HG03378 (cell line): ENCODE results near the gene SLC9A5.

ENCODE experiments used
- ATAC-seq: cut with Tn5 transposase; IDR thresholded peaks from one replicate; pipeline ENCODE4 v1.9.1; 2021; ENCODE audit warnings: mild to moderate bottlenecking, moderate library complexity; ENCODE audit not compliant: unreplicated experiment

The SLC9A5 gene

DNA sequence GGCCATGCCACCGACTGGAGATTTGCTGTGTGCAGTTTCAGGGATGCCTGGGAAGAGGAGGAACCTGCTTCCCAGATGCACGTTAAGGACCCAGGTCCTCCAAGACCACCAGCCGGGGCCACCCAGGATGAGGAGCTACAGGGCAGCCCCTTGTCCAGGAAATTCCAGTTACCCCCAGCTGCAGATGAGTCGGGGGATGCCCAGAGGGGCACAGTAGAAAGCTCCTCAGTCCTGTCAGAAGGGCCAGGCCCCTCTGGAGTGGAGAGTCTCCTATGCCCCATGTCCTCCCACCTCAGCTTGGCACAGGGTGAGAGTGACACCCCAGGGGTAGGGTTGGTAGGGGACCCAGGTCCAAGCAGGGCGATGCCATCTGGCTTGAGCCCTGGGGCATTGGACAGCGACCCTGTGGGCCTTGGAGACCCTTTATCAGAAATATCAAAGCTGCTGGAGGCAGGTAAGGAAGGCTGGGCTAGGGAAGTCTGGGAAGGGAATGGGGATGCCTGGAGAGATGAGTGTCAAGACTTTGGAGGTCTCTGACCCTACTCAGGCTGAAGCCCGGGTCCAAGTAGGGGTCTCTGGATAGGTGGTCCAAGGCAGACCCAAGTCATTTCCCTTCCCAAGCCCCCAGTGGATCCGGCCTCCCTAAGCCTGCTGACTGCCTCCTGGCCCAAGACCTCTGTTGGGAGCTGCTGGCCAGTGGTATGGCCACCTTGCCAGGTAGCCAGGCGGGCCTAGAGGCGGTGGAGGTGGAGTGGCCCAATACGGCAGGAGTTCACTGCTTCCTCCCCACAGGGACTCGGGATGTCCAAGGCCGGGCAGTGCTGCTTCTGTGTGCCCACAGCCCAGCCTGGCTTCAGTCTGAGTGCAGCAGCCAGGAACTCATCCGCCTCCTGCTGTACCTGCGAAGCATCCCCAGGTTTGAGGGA lies 31.6 kb downstream of the SLC9A5 start:
- no peak for ATAC-seq

DNA sequence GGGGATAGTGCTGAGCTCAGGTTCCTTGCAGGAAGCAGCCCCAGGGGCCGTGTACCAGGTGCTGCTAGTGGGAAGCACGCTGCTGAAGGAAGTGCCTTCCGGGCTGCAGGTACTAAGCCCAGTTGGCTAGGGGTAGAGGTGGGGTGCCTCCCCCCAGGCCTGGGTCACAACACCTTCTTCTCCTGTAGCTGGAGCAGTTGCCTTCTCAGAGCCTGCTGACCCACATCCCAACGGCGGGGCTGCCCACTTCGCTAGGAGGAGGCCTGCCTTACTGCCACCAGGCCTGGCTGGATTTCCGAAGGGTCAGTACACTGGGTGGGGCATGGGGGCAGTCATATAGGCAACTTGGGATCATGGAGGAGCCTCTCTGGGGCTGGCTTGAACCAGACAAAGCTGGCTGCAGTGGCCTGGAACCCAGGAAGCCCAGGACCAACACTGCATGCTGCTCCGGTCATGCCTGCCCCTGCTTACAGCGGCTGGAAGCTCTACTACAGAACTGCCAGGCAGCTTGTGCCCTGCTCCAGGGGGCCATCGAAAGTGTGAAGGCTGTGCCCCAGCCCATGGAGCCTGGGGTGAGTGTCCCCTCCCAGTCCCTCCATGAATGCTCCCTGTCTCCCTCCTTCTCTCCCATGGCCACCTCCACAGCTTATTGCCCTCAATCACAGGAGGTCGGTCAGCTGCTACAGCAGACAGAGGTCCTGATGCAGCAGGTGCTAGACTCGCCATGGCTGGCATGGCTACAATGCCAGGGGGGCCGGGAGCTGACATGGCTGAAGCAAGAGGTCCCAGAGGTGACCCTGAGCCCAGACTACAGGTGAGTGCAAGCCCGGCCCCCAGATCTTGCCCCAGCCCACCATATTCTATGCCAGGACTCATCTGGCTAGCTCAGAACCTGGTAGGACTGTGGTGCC lies 33.0 kb downstream of the SLC9A5 start:
- no peak for ATAC-seq

DNA sequence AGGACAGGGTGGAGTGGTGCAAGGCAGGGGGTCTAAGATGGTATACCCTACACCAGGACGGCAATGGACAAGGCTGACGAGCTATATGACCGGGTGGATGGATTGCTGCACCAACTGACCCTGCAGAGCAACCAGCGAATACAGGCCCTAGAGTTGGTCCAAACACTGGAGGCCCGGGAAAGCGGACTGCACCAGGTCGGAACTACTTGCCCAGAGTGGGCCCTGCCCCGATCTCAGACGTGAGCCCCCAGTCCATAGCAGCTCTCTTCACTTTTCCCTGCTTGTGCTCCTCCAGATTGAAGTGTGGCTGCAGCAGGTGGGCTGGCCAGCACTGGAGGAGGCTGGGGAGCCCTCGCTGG lies 33.6 kb downstream of the SLC9A5 start:
- no peak for ATAC-seq

DNA sequence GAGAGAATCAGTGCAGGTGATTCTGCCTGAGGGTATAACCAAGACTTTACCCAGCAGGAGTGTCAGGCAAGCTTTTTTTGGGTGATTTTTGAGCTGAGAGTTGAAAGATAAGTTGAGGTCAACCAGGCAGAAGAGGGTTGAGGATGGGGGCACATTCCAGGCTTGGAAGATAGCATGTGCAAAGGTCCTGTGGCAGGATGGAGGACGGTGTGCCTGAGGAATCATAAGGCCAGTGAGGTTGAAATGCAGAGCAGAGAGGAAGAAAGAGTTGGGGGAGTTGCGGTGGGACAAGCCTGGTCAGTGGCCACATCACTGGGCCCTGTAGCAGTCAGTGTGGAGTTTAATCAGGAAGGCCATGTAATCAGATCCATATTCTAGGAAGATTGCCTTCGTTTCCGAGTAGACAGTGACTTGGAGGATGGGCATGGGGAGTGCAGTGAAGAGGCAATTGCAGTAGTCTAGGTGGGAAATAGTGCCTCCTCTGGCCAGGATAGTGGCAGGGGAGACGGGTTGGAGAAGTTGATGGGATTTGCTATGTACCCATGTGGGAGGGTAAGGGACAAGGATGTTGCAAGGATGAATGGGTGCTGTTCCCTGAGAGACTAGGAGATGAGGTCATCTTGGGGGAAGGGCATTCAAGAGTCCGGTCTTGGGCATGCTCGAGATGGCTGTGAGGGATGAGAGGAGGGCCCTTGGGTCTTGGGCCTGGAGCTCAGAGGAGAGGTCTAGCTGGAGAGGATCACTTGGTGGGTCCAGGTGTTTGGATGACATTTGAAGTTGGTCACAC lies 34.5 kb downstream of the SLC9A5 start:
- no peak for ATAC-seq

DNA sequence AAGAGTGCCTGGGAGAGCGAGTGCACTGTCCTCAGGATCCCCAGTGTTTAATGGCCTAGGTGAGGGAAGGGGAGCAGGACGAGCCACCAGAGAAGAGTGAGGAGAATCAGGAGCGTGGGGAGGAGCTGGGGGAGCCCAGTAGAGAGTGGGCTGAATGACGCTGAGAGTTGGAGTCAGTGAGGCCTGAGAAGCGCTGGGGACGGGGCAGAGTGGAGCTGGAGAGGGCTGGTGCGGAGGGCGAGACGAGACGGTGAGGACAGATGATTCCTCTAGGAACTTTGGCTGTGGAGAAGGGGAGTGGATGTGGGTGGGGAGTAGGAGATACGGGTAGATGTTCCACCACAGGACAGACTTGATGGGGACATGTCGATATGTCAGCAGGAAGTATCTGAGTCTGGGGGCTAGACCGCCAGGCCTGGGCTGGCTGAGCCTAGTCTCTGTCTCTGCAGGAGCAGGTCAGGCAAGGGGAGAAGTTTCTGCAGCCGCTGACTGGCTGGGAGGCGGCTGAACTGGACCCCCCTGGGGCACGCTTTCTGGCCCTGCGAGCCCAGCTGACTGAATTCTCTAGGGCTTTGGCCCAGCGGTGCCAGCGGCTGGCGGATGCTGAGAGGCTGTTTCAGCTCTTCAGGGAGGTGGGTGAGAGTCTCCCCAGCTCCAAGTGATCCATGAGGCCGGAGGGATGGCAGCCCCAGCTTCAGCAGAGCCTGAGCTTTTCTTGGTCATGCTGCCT lies 35.2 kb downstream of the SLC9A5 start:
- ATAC-seq, result no peak

DNA sequence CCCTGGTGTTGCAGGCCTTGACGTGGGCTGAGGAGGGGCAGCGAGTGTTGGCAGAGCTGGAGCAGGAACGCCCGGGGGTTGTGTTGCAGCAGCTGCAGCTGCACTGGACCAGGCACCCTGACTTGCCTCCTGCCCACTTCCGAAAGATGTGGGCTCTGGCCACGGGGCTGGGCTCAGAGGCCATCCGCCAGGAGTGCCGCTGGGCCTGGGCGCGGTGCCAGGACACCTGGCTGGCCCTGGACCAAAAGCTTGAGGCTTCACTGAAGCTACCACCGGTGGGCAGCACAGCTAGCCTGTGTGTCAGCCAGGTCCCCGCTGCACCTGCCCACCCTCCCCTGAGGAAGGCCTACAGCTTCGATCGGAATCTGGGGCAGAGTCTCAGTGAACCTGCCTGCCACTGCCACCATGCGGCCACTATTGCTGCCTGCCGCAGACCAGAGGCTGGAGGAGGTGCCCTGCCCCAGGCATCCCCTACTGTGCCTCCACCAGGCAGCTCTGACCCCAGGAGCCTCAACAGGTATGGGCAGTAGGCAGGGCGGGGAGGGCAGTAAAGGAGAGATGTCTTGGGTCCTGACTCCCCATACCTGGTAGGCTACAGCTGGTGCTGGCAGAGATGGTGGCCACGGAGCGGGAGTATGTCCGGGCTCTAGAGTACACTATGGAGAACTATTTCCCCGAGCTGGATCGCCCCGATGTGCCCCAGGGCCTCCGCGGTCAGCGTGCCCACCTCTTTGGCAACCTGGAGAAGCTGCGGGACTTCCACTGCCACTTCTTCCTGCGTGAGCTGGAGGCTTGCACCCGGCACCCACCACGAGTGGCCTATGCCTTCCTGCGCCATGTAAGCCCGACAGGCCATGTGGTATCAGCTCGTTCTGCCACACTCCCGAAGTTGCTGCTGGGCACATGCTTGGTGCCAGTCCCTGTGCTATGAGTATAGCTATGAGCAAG lies 36.2 kb downstream of the SLC9A5 start:
- ATAC-seq, result no peak

DNA sequence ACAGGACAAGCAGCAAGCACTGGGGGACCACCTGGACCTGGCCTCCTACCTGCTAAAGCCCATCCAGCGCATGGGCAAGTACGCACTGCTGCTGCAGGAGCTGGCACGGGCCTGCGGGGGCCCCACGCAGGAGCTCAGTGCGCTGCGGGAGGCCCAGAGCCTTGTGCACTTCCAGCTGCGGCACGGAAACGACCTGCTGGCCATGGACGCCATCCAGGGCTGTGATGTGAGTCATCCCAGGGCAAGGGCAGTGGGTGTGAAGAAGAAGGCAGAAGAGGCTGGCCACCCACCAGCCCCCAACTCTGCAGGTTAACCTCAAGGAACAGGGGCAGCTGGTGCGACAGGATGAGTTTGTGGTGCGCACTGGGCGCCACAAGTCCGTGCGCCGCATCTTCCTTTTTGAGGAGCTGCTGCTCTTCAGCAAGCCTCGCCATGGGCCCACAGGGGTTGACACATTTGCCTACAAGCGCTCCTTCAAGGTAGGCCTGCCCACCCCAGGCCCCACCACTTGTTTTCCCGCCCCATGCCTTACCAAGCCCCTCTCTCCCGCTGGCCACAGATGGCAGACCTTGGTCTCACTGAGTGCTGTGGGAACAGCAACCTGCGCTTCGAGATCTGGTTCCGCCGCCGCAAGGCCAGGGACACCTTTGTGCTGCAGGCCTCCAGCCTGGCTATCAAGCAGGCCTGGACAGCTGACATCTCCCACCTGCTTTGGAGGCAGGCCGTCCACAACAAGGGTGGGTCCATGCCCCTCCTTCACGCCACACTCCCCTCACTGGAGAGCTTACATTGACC lies 37.9 kb downstream of the SLC9A5 start:
- no peak for ATAC-seq

DNA sequence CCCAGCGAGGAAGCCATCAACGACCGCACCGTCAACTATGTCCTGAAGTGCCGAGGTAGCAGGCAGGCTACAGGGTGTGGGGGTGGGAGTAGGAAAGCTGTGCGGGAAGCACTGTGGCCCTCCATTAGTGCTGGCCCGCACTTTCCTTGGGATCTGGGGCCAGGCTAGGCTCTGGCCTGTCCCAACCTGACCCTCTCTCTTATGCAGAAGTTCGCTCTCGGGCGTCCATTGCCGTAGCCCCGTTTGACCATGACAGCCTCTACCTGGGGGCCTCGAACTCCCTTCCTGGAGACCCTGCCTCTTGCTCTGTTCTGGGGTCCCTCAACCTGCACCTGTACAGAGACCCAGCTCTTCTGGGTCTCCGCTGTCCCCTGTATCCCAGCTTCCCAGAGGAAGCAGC lies 39.2 kb downstream of the SLC9A5 start:
- ATAC-seq, result no peak

DNA sequence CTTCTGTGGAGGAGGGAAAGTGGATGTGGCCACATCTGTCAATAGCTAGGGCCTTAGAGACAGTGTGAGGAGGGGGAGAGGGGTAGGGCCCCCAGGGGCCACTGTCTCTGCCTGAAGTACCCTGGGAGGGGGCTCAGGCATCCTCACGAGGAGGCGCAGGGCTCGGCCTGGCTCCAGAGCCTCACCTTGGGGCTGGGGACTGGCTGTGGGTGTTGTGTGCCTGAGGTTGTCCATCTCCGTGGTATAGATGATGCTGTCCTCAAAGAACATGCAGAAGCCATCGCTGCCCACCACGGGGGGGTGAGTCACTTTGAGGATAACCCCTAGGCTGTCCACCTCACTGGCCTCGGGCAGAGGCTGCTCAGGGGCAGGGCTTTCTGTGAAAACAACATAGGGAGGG lies 42.7 kb downstream of the SLC9A5 start:
- no peak for ATAC-seq

DNA sequence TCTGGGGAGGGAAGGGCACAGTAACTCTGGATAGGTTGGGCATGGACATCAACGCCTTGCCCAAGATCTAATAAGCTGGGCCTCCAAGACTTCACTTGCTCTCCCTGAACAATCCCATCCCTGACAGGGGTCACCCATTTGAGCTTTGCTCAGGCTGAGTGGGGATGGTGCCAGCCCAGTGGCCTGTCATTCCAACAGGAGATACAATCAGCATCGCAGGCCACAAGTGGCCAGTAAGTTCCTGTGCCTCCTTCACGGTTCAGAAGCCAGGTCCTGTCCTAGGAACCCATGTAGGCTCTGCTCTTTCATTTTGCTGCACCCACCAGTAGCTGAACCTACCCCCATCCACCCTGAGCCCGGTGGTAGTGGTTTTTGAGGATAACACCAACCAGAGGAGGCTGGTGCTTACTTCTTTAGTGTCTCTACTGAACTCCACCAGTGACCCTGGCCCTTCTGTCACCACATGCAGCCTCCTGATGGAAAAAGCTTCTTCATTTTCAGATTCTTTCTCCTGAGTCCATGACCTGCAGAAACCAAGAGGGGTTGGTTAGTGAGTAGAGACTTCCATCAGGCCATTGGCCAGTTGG lies 45.5 kb downstream of the SLC9A5 start:
- no peak for ATAC-seq

DNA sequence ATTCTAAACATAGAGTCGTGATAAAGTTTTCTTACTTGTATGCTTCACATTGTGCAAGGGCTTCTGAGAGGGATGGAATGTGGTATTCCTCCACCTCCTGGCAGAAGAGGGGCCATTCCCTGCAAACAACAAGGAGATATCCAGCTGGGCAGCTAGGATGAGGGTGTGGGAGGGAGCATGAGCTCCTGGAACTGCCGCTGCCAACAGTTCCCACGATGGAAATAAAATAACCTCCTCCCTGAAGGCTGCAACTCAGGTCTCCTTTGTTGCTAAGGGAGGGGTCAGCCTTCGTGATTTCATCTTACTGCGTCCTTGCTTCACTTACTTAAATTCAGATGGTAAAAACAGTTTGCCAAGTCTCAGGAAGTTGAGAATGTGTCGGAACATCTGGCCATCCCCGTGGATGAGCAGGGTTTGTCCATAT lies 46.2 kb downstream of the SLC9A5 start:
- no peak for ATAC-seq

DNA sequence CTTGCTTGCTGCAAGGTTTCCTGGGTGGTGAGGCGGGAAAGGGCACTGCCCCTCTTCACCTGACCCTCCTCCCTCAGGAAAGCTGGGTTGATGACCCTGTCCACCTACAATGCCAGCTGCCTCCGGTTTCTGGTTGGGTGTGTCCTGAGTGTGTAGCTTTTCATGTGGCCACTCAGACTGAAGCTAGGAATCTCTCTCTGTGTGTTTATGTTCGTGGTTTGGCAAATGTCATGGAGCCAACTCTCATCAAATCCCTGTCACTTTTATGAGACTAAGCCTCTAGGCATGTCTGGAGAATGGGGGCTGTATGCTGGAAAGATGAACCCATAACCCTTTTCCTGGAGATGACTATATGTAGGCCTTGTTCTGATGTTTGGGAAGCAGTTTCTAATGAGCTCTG lies 47.6 kb downstream of the SLC9A5 start:
- no peak for ATAC-seq

DNA sequence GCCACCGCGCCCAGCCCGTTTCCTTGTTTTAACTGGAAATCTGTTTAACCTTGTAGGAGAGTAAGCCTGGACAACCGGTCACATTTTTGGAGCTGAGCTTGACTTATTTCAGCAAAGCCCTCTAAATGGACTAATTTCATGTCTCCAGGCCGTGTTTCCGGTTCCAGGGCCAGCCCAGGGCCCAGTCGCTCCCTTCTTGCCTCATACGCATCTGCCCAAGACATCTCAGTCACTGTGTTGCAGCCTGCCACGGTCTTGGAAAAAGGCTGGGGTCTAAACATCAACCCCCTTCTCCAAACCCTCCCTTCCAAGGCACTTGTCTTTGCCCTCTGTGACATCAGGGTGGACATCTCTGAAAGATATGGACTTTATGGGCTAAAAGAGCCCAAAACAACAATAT lies 49.5 kb downstream of the SLC9A5 start:
- ATAC-seq, result no peak

DNA sequence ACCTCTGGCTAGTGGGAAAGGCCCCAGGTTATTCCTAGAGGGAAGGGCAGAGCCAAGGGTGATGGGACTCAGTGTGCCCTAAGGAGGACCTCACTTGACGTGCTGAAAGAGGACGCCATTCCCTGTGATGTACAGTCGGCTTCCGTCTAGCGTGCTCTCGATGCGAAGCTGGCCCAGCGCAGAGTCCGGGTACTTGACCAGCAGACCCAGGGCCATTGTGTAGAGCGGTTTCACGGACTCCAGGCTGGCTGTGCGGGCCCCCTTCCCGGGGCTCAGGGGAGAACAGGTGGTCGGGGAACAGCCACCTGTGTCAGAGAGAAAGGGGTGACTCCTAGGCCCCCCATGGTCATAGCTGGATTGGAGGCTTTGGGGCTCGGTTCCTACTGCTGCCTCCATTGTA lies 50.5 kb downstream of the SLC9A5 start:
- no peak for ATAC-seq

DNA sequence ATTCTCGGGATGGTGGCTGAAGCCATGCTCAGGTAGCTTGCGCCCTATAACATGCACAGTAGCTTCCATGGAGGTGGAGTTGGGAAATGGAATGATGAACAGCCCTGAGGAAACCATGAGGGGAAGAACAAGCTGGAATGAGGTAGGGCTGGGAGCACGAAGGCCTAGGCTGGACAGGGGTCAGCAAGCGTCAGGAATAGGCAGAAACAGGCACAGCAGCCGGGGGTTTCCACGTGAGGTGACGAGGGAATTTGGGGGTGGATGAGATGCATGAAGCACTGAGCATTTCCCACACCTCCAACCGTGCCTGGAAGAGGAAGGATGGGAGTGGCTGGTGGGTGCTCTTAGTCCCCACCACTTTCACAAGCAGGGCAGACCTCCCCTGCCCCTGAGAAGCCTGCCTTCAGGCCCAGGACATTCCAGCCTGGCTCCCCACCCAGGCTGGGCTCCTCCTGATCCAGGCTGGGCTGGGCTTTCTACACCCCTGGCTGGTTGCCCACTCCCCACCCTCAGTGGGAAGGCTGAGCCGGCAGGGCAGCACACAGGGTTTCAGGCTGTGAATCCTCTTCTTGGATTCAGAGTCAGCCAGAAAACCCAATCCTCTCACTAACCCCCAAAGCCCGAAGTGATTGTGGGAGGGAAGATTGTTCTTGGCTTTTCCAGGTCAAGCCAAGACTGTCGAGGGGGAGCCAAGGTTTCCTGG lies 52.5 kb downstream of the SLC9A5 start:
- ATAC-seq, result no peak

DNA sequence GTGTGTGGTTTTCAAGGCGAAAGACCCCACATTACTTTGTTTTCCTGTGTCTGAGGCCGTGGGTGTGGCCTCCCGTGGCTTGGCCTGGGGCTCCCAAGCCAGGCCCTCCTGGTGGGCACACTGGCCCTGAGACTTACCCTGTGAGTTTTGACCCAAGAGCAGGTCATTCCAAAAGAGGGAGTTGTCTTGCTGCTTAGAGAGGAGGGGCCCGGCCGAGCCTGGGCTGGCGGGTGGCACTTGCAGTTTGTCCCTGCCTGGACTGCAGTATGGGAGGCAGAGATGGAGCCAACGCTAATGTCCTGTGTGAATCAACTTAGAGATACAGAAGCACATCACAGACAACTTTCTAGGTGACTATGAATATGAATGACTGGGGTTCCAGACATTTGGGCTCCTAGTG lies 53.3 kb downstream of the SLC9A5 start:
- ATAC-seq, result no peak

DNA sequence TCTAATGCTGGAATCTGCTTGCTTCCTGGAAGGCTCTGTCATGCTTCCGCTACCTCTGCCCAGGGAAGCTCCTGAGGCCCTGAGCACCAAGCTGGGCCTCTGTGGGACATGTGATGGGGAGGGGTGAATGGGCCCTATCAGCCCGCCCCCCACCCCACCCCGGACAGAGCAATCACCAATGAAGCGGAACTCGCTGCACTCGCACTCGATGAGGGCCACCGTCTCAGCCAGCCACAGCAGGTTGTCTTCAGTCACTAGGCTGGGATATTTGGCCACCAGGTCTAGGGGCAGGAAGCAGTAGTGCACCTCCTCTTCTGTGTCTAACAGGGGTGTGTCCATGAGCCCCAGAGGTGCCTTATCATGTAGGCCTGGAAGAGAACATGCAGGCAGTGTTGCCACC lies 54.2 kb downstream of the SLC9A5 start:
- ATAC-seq, result no peak

DNA sequence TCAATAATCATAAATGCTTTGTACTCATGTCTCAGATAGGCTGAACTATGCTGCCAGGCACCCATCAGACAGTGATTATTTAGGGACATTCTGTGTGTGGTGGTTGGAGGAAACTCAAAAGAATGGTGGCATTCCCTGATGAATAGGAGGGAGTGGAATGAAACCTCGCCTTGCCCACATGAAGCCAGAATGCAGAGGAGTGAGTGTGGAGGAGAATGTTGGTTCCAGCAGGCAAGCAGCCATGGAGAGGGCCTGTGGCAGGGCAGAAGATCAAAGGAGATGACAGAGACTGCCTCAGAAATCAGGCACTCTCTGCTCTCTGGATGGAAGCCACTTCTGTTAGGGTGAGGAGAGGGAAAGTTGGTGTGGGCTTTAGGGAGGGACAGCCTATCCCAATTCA lies 55.2 kb downstream of the SLC9A5 start:
- no peak for ATAC-seq
